Measurements from ENCODE around the gene PSD. TPM values are rescaled to one million over a fixed set of nuclear protein-coding genes. Genes with fewer than 3 reads are reported as not detected.
A peak's percentile ranks its signal among the peaks of the same experiment; 100 is the strongest.

PSD gene
- total and polyA plus RNA-seq, 9 of the 15 experiments (the other 6 are each of a cell fraction or from before 2014, with no cell fraction given) = 0.11 to 1.7 (median 0.54) TPM; not detected in 2

- no peak for TF ChIP-seq TRIM25 (IDR thresholded peaks at IDR 0.05; ENCODE audit: borderline replicate concordance)
- TF ChIP-seq MXD1 (CRISPR knock-in tag; IDR thresholded peaks at IDR 0.05; ENCODE audit: borderline replicate concordance, poor library complexity, severe bottlenecking) = peak; percentile 26
- no peak for TF ChIP-seq GATAD2B (IDR thresholded peaks at IDR 0.05; ENCODE audit: borderline replicate concordance)
- TF ChIP-seq ZBTB2 (IDR thresholded peaks at IDR 0.05) = peak; percentile 37; the same call in 1 of the 2 replicates
- no peak for TF ChIP-seq HDAC6 (IDR thresholded peaks at IDR 0.05; ENCODE audit: low read depth, low read length)
- no peak for TF ChIP-seq TAF9B (IDR thresholded peaks at IDR 0.05; ENCODE audit: partially characterized antibody)
- TF ChIP-seq MGA (IDR thresholded peaks at IDR 0.05) = peak; percentile 58; the same call in 1 of the 2 replicates
- TF ChIP-seq YY1 (IDR thresholded peaks at IDR 0.05; ENCODE audit: borderline replicate concordance in 1 of 3, control insufficient read depth in 1 of 3, extremely low read depth in 1 of 3, insufficient read depth in 3 of 3, insufficient read length in 1 of 3, insufficient replicate concordance in 2 of 3, low read depth in 1 of 3, low read length in 2 of 3) = peak; percentile 97 to 100 (median 100)
Observed at GRCh38 chr10:102461187-102462054, 42.8 kb upstream of the PSD start (continued).
